K562 (cell line): Measurements from ENCODE around the gene SCAMP5.

Source experiments
- CHD2 ChIP-seq: IDR thresholded peaks from 2 replicates; pipeline ENCODE4 v1.6.1; 2011; ENCODE audit warnings: low read depth, low read length
- ESRRA ChIP-seq: fragments of 450-650 bp; IDR thresholded peaks from 2 replicates; pipeline ENCODE4 v1.6.1; 2014; ENCODE audit warnings: low read depth, mild to moderate bottlenecking, moderate library complexity, borderline replicate concordance
- FIP1L1 ChIP-seq: fragments of 200-400 bp; formaldehyde crosslinking; IDR thresholded peaks from 2 replicates; pipeline ENCODE4 v1.6.1; 2018; ENCODE audit warnings: mild to moderate bottlenecking, low read depth, low read length; ENCODE audit not compliant: poor library complexity, severe bottlenecking
- FOXJ3 ChIP-seq: sonication (generic); formaldehyde crosslinking; IDR thresholded peaks from 2 replicates; pipeline ENCODE4 v1.4.0; 2020; ENCODE audit warnings: mild to moderate bottlenecking, missing genetic modification reagents
- MNT ChIP-seq, 2 experiments: fragments of 450-650 bp; conservative IDR thresholded peaks; 2 replicates each; pipeline ENCODE4 v1.6.1; 2017; ENCODE audit warnings: mild to moderate bottlenecking in 2 of 2, moderate library complexity in 2 of 2
- MYNN ChIP-seq, 2 experiments: sonication (generic); formaldehyde crosslinking in 1 of 2; IDR thresholded peaks; 2 replicates each; pipeline versions ENCODE4 v1.5.0 to v1.6.1; 2016 to 2020; ENCODE audit warnings: antibody characterized with exemption in 1 of 2, missing genetic modification reagents in 1 of 2
- NFE2L1 ChIP-seq: fragments of 450-650 bp; IDR thresholded peaks from 2 replicates; pipeline ENCODE4 v1.6.1; 2016; ENCODE audit warnings: missing genetic modification characterization, low read depth, mild to moderate bottlenecking, missing compliant biosample characterization, moderate library complexity, borderline replicate concordance
- POLR2A ChIP-seq: fragments of 450-650 bp; conservative IDR thresholded peaks from 2 replicates; pipeline ENCODE4 v1.6.1; 2016
- RFX5 ChIP-seq: IDR thresholded peaks from 2 replicates; pipeline ENCODE4 v1.6.1; 2011; ENCODE audit warnings: low read depth, mild to moderate bottlenecking, improper control_type of control experiment, low read length
- SP1 ChIP-seq: sonication (generic); formaldehyde crosslinking; IDR thresholded peaks from 2 replicates; pipeline ENCODE4 v1.8.1; 2022; ENCODE audit warnings: mild to moderate bottlenecking, missing genetic modification reagents
- TEAD2 ChIP-seq: fragments of 450-650 bp; IDR thresholded peaks from 2 replicates; pipeline ENCODE4 v1.6.1; 2016; ENCODE audit warnings: missing genetic modification characterization, control low read depth, missing compliant biosample characterization
- ZNF324 ChIP-seq: fragments of 250-450 bp; sonication (Bioruptor Pico); IDR thresholded peaks from 2 replicates; pipeline ENCODE4 v1.4.0; 2020; ENCODE audit warnings: mild to moderate bottlenecking
- ZNF766 ChIP-seq: fragments of 200-800 bp; sonication (Bioruptor generic); conservative IDR thresholded peaks from 2 replicates; pipeline ENCODE4 v1.6.1; 2016; ENCODE audit warnings: missing genetic modification characterization, missing compliant biosample characterization

GRCh38 chr15:75033809-75034208, 38.4 kb downstream of the SCAMP5 start:
- TF ChIP-seq FOXJ3 (CRISPR knock-in tag) (no peak), POLR2A (no peak), CHD2 (no peak), NFE2L1 (tag) (no peak), ESRRA (no peak), MNT (conservative IDR thresholded peaks at IDR 0.05) (no peak), ZNF324 (CRISPR knock-in tag) (no peak), SP1 (CRISPR knock-in tag) (no peak), TEAD2 (tag) (no peak), MYNN (IDR thresholded peaks at IDR 0.05) (no peak), MYNN (CRISPR knock-in tag; IDR thresholded peaks at IDR 0.05) (no peak), ZNF766 (CRISPR knock-in tag) (no peak), RFX5 (no peak), FIP1L1 (no peak)
